Calu3 (cell line): ENCODE results near the gene ZDHHC6. TPM values are rescaled to one million over a fixed set of nuclear protein-coding genes. Genes with fewer than 3 reads are reported as not detected.
"Not testable (repeated sequence)": the region's sequence is repeated elsewhere in the genome, so short reads cannot be mapped to it uniquely, and the experiment has no call there.

ENCODE experiments used
- BruUV-seq: library from RNA; stranded (reverse); fragments of 400-500 nt; replicated peaks from 2 replicates; lab custom pipeline; 2021; lab: Mats Ljungman, UMichigan
- CTCF ChIA-PET: fragments of 300-600 bp; sonication (Branson Sonifier 250); formaldehyde crosslinking; loops from one replicate; lab custom pipeline; 2022; ENCODE audit warnings: antibody characterized with exemption; lab: Charles Lee
- DNase-seq: peaks from one replicate; pipeline ENCODE4 v3.0.0; 2022
- H3K27ac Mint-ChIP-seq: one replicate; pipeline ENCODE4 v1.8.0; 2022; ENCODE audit warnings: mixed read lengths; ENCODE audit not compliant: unreplicated experiment
- H3K27me3 Mint-ChIP-seq: one replicate; pipeline ENCODE4 v1.8.0; 2022; ENCODE audit warnings: mixed read lengths; ENCODE audit not compliant: unreplicated experiment
- H3K36me3 Mint-ChIP-seq: one replicate; pipeline ENCODE4 v1.8.0; 2022; ENCODE audit warnings: mild to moderate bottlenecking, moderate library complexity, mixed read lengths; ENCODE audit not compliant: insufficient read depth, unreplicated experiment
- H3K4me1 Mint-ChIP-seq: one replicate; pipeline ENCODE4 v1.8.0; 2022; ENCODE audit warnings: mild to moderate bottlenecking, low read depth, mixed read lengths; ENCODE audit not compliant: unreplicated experiment
- H3K4me3 Mint-ChIP-seq: one replicate; pipeline ENCODE4 v1.8.0; 2022; ENCODE audit warnings: mild to moderate bottlenecking, low read depth, moderate library complexity, mixed read lengths; ENCODE audit not compliant: unreplicated experiment
- H3K9me3 Mint-ChIP-seq: one replicate; pipeline ENCODE4 v1.8.0; 2022; ENCODE audit warnings: low read depth, mixed read lengths; ENCODE audit not compliant: unreplicated experiment
- CTCF ChIP-seq: fragments of 200-600 bp; IDR thresholded peaks from one replicate; pipeline ENCODE4 v1.8.0; 2022; ENCODE audit warnings: antibody characterized with exemption; ENCODE audit not compliant: unreplicated experiment
- intact Hi-C: fragments of 100-400 bp; cut with micrococcal nuclease; formaldehyde crosslinking; loops from one replicate; pipeline ENCODE4 v1.10.0; 2022; ENCODE audit not compliant: unreplicated experiment
- total RNA-seq: library from RNA; stranded (reverse); gene quantifications from 2 replicates; pipeline ENCODE4 v1.2.3, GENCODE V29; 2022

ZDHHC6 gene
- total RNA-seq, 1 experiment from 2014 or later = 28.7 TPM

- Mint-ChIP-seq H3K36me3 (no peaks in the 10 kb centered on the region), H3K27me3 (no peaks in the 10 kb centered on the region), H3K4me1 (no peaks in the 10 kb centered on the region), H3K27ac (no peak overlapping the region), H3K4me3 (no peak overlapping the region), H3K9me3 (no peaks in the 10 kb centered on the region)
- peak; percentile 36 for TF ChIP-seq CTCF
- no peak for DNase-seq
- intact Hi-C loops = loop anchor here (10.0 kb wide), 2 partner anchors 743 to 983 kb away; no protein-coding TSS in a partner anchor
- no TSS peak for BruUV-seq
- CTCF ChIA-PET = interaction anchor here (1.0 to 1.2 kb wide), 3 partner anchors 334 to 1155 kb away, joined by 3 to 10 read pairs (median 3); no protein-coding TSS in a partner anchor
Observed at GRCh38 chr10:112471878-112472487, 25.3 kb upstream of the ZDHHC6 start.

GRCh38 chr10:112467541-112468075, 20.9 kb upstream of the ZDHHC6 start:
- no peak for TF ChIP-seq CTCF
- H3K36me3 Mint-ChIP-seq = no peaks in the 10 kb centered on the region
- no peaks in the 10 kb centered on the region for H3K27me3 Mint-ChIP-seq
- H3K4me3 Mint-ChIP-seq = no peak overlapping the region
- intact Hi-C loops = no loop called here
- H3K27ac Mint-ChIP-seq = no peak overlapping the region
- no TSS peak for BruUV-seq
- no peaks in the 10 kb centered on the region for H3K4me1 Mint-ChIP-seq
- no peaks in the 10 kb centered on the region for H3K9me3 Mint-ChIP-seq
- CTCF ChIA-PET = no interaction called here
- DNase-seq = no peak

GRCh38 chr10:112466802-112467201, 20.1 kb upstream of the ZDHHC6 start:
- no peaks in the 10 kb centered on the region for H3K27me3 Mint-ChIP-seq
- no peak for TF ChIP-seq CTCF
- CTCF ChIA-PET = no interaction called here
- no peak overlapping the region for H3K27ac Mint-ChIP-seq
- no peaks in the 10 kb centered on the region for H3K9me3 Mint-ChIP-seq
- no peak for DNase-seq
- intact Hi-C loops = no loop called here
- no peaks in the 10 kb centered on the region for H3K4me1 Mint-ChIP-seq
- BruUV-seq = no TSS peak
- no peaks in the 10 kb centered on the region for H3K36me3 Mint-ChIP-seq
- H3K4me3 Mint-ChIP-seq = no peak overlapping the region

- Mint-ChIP-seq H3K27ac (no peak overlapping the region), H3K4me1 (no peaks in the 10 kb centered on the region), H3K36me3 (no peaks in the 10 kb centered on the region), H3K27me3 (no peaks in the 10 kb centered on the region), H3K4me3 (no peak overlapping the region), H3K9me3 (no peaks in the 10 kb centered on the region)
- TF ChIP-seq CTCF = no peak
- CTCF ChIA-PET = no interaction called here
- intact Hi-C loops = no loop called here
- DNase-seq = no peak
- no TSS peak for BruUV-seq
Observed at GRCh38 chr10:112465299-112465883, 18.7 kb upstream of the ZDHHC6 start.

GRCh38 chr10:112464074-112464473, 17.4 kb upstream of the ZDHHC6 start:
- H3K9me3 Mint-ChIP-seq, intact Hi-C loops, H3K36me3 Mint-ChIP-seq, H3K4me1 Mint-ChIP-seq, H3K27me3 Mint-ChIP-seq, DNase-seq, CTCF ChIA-PET, H3K4me3 Mint-ChIP-seq, BruUV-seq, H3K27ac Mint-ChIP-seq: not testable (repeated sequence)
